Gastroesophageal sphincter (tissue), 4 donors: ENCODE results near the gene TMEM243. TPM values are rescaled to one million over a fixed set of nuclear protein-coding genes. Genes with fewer than 3 reads are reported as not detected.

ENCODE experiments used
- ATAC-seq: fragments of 150-250 bp; one replicate; pipeline ENCODE4 v1.9.1; 2016; ENCODE audit warnings: mild to moderate bottlenecking, moderate library complexity
- H3K27ac ChIP-seq, 4 donors: fragments of 200-600 bp; sonication (generic) in 3 of 4; 1 replicate in 3 of 4; 2 replicates in 1 of 4; pipeline ENCODE4 v1.5.1; 2016 to 2019
- H3K27me3 ChIP-seq: fragments of 200-600 bp; sonication (generic); one replicate; pipeline ENCODE4 v1.5.1; 2019
- H3K36me3 ChIP-seq, 2 donors: fragments of 200-600 bp; sonication (generic); one replicate each; pipeline ENCODE4 v1.5.1; 2019; ENCODE audit warnings: control low read depth in 1 of 2
- H3K4me1 ChIP-seq, 3 donors: fragments of 200-600 bp; sonication (generic); 1 replicate in 2 of 3; 2 replicates in 1 of 3; pipeline ENCODE4 v1.5.1; 2016 to 2019; ENCODE audit warnings: control low read depth in 2 of 3
- H3K4me3 ChIP-seq, 2 donors: fragments of 200-600 bp; sonication (generic); one replicate each; pipeline ENCODE4 v1.5.1; 2019; ENCODE audit warnings: mild to moderate bottlenecking in 1 of 2, moderate library complexity in 1 of 2
- H3K9me3 ChIP-seq, 3 donors: fragments of 200-600 bp; sonication (generic); one replicate each; pipeline ENCODE4 v1.5.1; 2017 to 2019; ENCODE audit warnings: control low read depth in 2 of 3
- CTCF ChIP-seq, 4 experiments: fragments of 200-600 bp in 2 of 4; fragments of 450-650 bp in 2 of 4; sonication (generic) in 1 of 4; IDR thresholded peaks; one replicate each; pipeline ENCODE4 v1.5.1; 2017 to 2019; ENCODE audit warnings: antibody characterized with exemption in 4 of 4, mild to moderate bottlenecking in 2 of 4, moderate library complexity in 2 of 4
- EP300 ChIP-seq: sonication (generic); formaldehyde crosslinking; IDR thresholded peaks from one replicate; pipeline ENCODE4 v1.6.1; 2017; ENCODE audit warnings: antibody characterized with exemption, mild to moderate bottlenecking
- POLR2A ChIP-seq, 2 donors: fragments of 450-650 bp; IDR thresholded peaks; one replicate each; pipeline ENCODE4 v1.6.1; 2017; ENCODE audit warnings: antibody characterized with exemption in 2 of 2, mild to moderate bottlenecking in 2 of 2, moderate library complexity in 1 of 2
- POLR2AphosphoS5 ChIP-seq: sonication (generic); formaldehyde crosslinking; IDR thresholded peaks from one replicate; pipeline ENCODE4 v1.6.1; 2017; ENCODE audit warnings: antibody characterized with exemption
- WGBS, 2 donors: methylation state at CpG; one replicate each; pipeline ENCODE4 v1.1.5; 2018; ENCODE audit warnings: low coverage in 1 of 2; 5-methylcytosine and 5-hydroxymethylcytosine counted together
- total RNA-seq, 4 donors: library from RNA; depleted of rRNA; stranded (reverse); fragments of >200 nt; gene quantifications; one replicate each; pipeline ENCODE4 v1.1.0, GENCODE V29; 2016

The TMEM243 gene
- total RNA-seq, 4 donors from 2014 or later: 10.8 to 38.4 (median 22.1) TPM

- Histone ChIP-seq H3K27ac (no peak overlapping the region), H3K36me3 (no peaks in the 10 kb centered on the region), H3K27me3 (no peaks in the 10 kb centered on the region), H3K4me1 (peaks cover 3 to 7% (median 5%) of the 10 kb centered on the region in 3 donors), H3K9me3 (no peaks in the 10 kb centered on the region), H3K4me3 (no peak overlapping the region)
- WGBS, 2 donors: 70 to 80% methylated on average over 1 of the region's 1 CpG
- no peak for TF ChIP-seq CTCF (IDR thresholded peaks at IDR 0.05)
- no peak for TF ChIP-seq EP300
- no peak for TF ChIP-seq POLR2A (IDR thresholded peaks at IDR 0.05)
- TF ChIP-seq POLR2AphosphoS5: no peak
- ATAC-seq: no peak
These were observed 6.2 kb upstream of the TMEM243 start for GRCh38 chr7:87225696-87226095.

GRCh38 chr7:87223666-87224065 is 4.1 kb upstream of the TMEM243 start:
- TF ChIP-seq CTCF (IDR thresholded peaks at IDR 0.05) (no peak), POLR2A (IDR thresholded peaks at IDR 0.05) (no peak), POLR2AphosphoS5 (no peak), EP300 (no peak)
- Histone ChIP-seq H3K27ac (no peak overlapping the region), H3K4me1 (peaks cover 3 to 17% (median 5%) of the 10 kb centered on the region in 3 donors), H3K9me3 (no peaks in the 10 kb centered on the region), H3K4me3 (no peak overlapping the region), H3K36me3 (no peaks in the 10 kb centered on the region), H3K27me3 (no peaks in the 10 kb centered on the region)
- 70 to 73% methylated on average over 1 of the region's 1 CpG for WGBS, 2 donors
- no peak for ATAC-seq

DNA sequence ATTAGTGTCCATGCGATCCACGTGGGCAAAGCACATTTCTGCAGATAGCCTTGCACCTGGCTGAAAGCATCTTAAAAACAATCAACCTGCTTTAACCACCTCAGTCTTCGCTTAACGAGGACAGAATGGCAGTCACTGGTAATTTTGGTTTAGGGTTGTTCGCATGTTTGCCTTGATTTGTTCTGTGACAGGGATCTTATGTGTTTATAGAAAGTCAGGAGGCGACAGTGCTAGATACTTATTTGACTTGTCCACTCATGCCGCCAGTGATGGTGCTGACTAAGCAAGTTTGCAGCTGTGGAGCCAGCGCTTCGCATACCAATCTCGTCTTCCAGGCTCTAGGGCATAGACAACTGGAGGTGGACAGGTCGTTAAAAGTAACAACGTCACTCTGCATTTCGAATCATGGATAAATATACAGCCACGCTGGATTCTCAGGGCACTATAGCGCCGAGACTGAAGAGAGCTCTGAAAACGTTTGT is 1.2 kb upstream of the TMEM243 start:
- Histone ChIP-seq H3K36me3 (no peaks in the 10 kb centered on the region), H3K9me3 (no peaks in the 10 kb centered on the region), H3K4me3 (peak overlapping the region; percentile 88 to 94), H3K4me1 (peaks cover 3 to 42% (median 5%) of the 10 kb centered on the region in 3 donors), H3K27me3 (no peaks in the 10 kb centered on the region), H3K27ac (peak overlapping the region in 3 of 4 donors; percentile 84 to 88 (median 86))
- no peak for ATAC-seq
- TF ChIP-seq CTCF (IDR thresholded peaks at IDR 0.05): no peak
- TF ChIP-seq POLR2A (IDR thresholded peaks at IDR 0.05): no peak
- TF ChIP-seq POLR2AphosphoS5: no peak
- no peak for TF ChIP-seq EP300
- WGBS, 2 donors: 0 to 4% methylated on average over 2 to 17 of the region's 17 CpGs

GRCh38 chr7:87220026-87220733 is 648 bp upstream of the TMEM243 start:
- Histone ChIP-seq H3K27me3 (no peaks in the 10 kb centered on the region), H3K9me3 (no peaks in the 10 kb centered on the region), H3K36me3 (no peaks in the 10 kb centered on the region), H3K4me1 (peaks cover 3 to 42% (median 5%) of the 10 kb centered on the region in 3 donors), H3K4me3 (peak overlapping the region; percentile 88 to 94), H3K27ac (peak overlapping the region; percentile 60 to 88 (median 85))
- TF ChIP-seq EP300 (no peak), POLR2A (IDR thresholded peaks at IDR 0.05) (peak; percentile 83), POLR2AphosphoS5 (peak; percentile 85), CTCF (IDR thresholded peaks at IDR 0.05) (peak in 2 of 4 experiments; percentile 0 to 1)
- WGBS, 2 donors: 0% methylated on average over 3 of the region's 75 CpGs; no CpG with 5 or more reads in 1 of the 2 donors
- ATAC-seq: peak; percentile 85
